ENCODE measurements around the gene SLC20A1. TPM values are rescaled to one million over a fixed set of nuclear protein-coding genes. Genes with fewer than 3 reads are reported as not detected.

SLC20A1 gene
- total RNA-seq, 1 experiment from 2014 or later, result 123 TPM

DNA sequence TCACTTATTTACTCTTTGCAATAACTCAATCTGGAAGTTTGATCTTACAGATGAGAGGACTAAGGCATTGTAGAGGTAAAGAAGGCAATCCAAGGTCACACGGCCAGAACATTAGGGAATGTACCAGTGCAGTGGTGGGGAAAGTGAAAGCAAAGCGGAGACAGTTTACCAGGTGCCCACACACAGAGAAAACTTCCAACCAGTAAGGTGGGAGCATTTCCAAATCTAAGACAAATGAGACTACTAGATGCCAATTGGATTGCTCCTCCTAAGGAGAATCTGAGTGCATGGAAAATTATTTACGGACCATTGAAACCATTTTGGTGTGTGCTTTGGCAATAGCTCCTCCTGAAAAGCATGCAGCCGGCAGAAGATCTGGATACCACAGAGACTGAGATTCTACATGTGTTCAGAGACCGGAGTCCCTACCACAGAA is 34.9 kb downstream of the SLC20A1 start:
- Histone ChIP-seq H3K27me3 (ENCODE audit: insufficient read depth, low read length) (no peaks in the 10 kb centered on the region), H2AFZ (ENCODE audit: low read length) (no peak overlapping the region), H3K23ac (ENCODE audit: insufficient read length, low read depth, low read length) (no peak overlapping the region), H3K56ac (ENCODE audit: insufficient read length, low read depth, low read length) (no peak overlapping the region), H2BK120ac (ENCODE audit: low read depth, low read length, poor library complexity, severe bottlenecking) (no peak overlapping the region), H3K79me2 (ENCODE audit: insufficient read depth, low read length) (no peaks in the 10 kb centered on the region), H2BK12ac (ENCODE audit: insufficient read length, low read depth, low read length) (no peak overlapping the region), H3K4me1 (ENCODE audit: insufficient read depth, low read length) (no peaks in the 10 kb centered on the region), H2BK15ac (ENCODE audit: low read depth, low read length) (no peak overlapping the region), H3K4me2 (ENCODE audit: insufficient read depth, insufficient read length, low read length) (no peak overlapping the region), H2BK5ac (ENCODE audit: insufficient read length, low read length) (no peak overlapping the region), H2BK20ac (ENCODE audit: low read depth, low read length, poor library complexity, severe bottlenecking) (no peak overlapping the region), H3K9ac (ENCODE audit: extremely low read depth, insufficient read length, low read length) (no peak overlapping the region), H2AK5ac (ENCODE audit: insufficient read length, low read length) (no peak overlapping the region), H3K4ac (ENCODE audit: low read depth, low read length) (no peak overlapping the region), H3T11ph (ENCODE audit: low read length) (no peak overlapping the region), H3K14ac (ENCODE audit: insufficient read depth, low read length) (no peak overlapping the region), H4K5ac (ENCODE audit: insufficient read length, low read depth, low read length) (no peak overlapping the region), H4K91ac (ENCODE audit: insufficient read length, low read depth, low read length) (no peak overlapping the region), H3K9me3 (ENCODE audit: control insufficient read depth, low read depth, low read length) (no peaks in the 10 kb centered on the region), H3K18ac (ENCODE audit: insufficient read length, low read depth, low read length) (no peak overlapping the region), H3K79me1 (ENCODE audit: insufficient read depth, low read depth, low read length, poor library complexity, severe bottlenecking) (no peaks in the 10 kb centered on the region), H3K23me2 (ENCODE audit: insufficient read length, low read depth, low read length, poor library complexity, severe bottlenecking) (no peaks in the 10 kb centered on the region), H4K8ac (replicated peaks; ENCODE audit: insufficient read length, low read depth, low read length) (no peak overlapping the region), H3K27ac (ENCODE audit: insufficient read length, low read depth, low read length) (no peak overlapping the region), H4K20me1 (ENCODE audit: control insufficient read depth, insufficient read depth, insufficient read length) (no peaks in the 10 kb centered on the region)
- no peak overlapping the region for H3K4me3 Mint-ChIP-seq
- H3K9me3 Mint-ChIP-seq, result no peaks in the 10 kb centered on the region
- no CpG with 5 or more reads among the region's 5 CpGs for WGBS (ENCODE audit: extremely low coverage, insufficient read length, low lambda C conversion rate)
- TF ChIP-seq, protein P1, sequence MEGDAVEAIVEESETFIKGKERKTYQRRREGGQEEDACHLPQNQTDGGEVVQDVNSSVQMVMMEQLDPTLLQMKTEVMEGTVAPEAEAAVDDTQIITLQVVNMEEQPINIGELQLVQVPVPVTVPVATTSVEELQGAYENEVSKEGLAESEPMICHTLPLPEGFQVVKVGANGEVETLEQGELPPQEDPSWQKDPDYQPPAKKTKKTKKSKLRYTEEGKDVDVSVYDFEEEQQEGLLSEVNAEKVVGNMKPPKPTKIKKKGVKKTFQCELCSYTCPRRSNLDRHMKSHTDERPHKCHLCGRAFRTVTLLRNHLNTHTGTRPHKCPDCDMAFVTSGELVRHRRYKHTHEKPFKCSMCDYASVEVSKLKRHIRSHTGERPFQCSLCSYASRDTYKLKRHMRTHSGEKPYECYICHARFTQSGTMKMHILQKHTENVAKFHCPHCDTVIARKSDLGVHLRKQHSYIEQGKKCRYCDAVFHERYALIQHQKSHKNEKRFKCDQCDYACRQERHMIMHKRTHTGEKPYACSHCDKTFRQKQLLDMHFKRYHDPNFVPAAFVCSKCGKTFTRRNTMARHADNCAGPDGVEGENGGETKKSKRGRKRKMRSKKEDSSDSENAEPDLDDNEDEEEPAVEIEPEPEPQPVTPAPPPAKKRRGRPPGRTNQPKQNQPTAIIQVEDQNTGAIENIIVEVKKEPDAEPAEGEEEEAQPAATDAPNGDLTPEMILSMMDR (conservative IDR thresholded peaks at IDR 0.05), result no peak
- peaks cover 0 to 8% of the 10 kb centered on the region in 2 experiments; a peak in 2 of 4 replicates for H3K4me1 Mint-ChIP-seq
- no peaks in the 10 kb centered on the region for H3K36me3 Mint-ChIP-seq (ENCODE audit: insufficient read depth in 1 of 3, low read depth in 3 of 3)
- H3K27me3 Mint-ChIP-seq (ENCODE audit: low read depth), result peaks cover 1% of the 10 kb centered on the region; the same call in 1 of the 2 replicates
- H3K27ac Mint-ChIP-seq, result no peak overlapping the region
- no peak for DNase-seq

Measured in H9 (cell line).